CD14-positive monocyte (primary cell): ENCODE data around the gene TRIM56. TPM values are rescaled to one million over a fixed set of nuclear protein-coding genes. Genes with fewer than 3 reads are reported as not detected.

Experiments used
- DNase-seq, 3 donors: peaks; one replicate each; pipeline ENCODE4 v3.0.0-alpha.2; 2011 to 2022
- H2AFZ ChIP-seq: 2 replicates; pipeline ENCODE4 v1.6.0; 2012; ENCODE audit warnings: mild to moderate bottlenecking, low read depth, low read length, inconsistent platforms; ENCODE audit not compliant: insufficient read depth, poor library complexity, severe bottlenecking
- H3K27ac ChIP-seq, 2 donors: 1 replicate in 1 of 2; 2 replicates in 1 of 2; pipeline ENCODE4 v1.5.1; 2012 to 2013; ENCODE audit warnings: low read length in 2 of 2, control low read depth in 1 of 2, inconsistent platforms in 1 of 2, low read depth in 1 of 2, mild to moderate bottlenecking in 1 of 2
- H3K27me3 ChIP-seq, 2 donors: one replicate each; pipeline versions ENCODE4 v1.6.0 to v1.6.1; 2011 to 2013; ENCODE audit warnings: low read length in 2 of 2; ENCODE audit not compliant: control insufficient read depth in 2 of 2, insufficient read depth in 2 of 2
- H3K36me3 ChIP-seq, 2 donors: replicated peaks in 1 of 2; 1 replicate in 1 of 2; 2 replicates in 1 of 2; pipeline versions ENCODE4 v1.5.1 to v1.6.1; 2012 to 2013; ENCODE audit warnings: low read length in 2 of 2, control low read depth in 1 of 2, inconsistent platforms in 1 of 2, mild to moderate bottlenecking in 1 of 2; ENCODE audit not compliant: insufficient read depth in 2 of 2, control insufficient read depth in 1 of 2
- H3K4me1 ChIP-seq, 2 donors: 1 replicate in 1 of 2; 2 replicates in 1 of 2; pipeline versions ENCODE4 v1.5.1 to v1.6.1; 2012 to 2013; ENCODE audit warnings: low read length in 2 of 2, control low read depth in 1 of 2, inconsistent platforms in 1 of 2, mild to moderate bottlenecking in 1 of 2, moderate library complexity in 1 of 2; ENCODE audit not compliant: insufficient read depth in 2 of 2, control insufficient read depth in 1 of 2
- H3K4me2 ChIP-seq: replicated peaks from 2 replicates; pipeline ENCODE3; 2012; ENCODE audit warnings: low read length, moderate library complexity, mild to moderate bottlenecking; ENCODE audit not compliant: poor library complexity, severe bottlenecking; ENCODE audit errors: extremely low read depth
- H3K4me3 ChIP-seq, 3 experiments: fragments of 200-600 bp in 1 of 3; sonication (generic) in 1 of 3; replicated peaks in 1 of 3; 1 replicate in 2 of 3; 2 replicates in 1 of 3; pipeline ENCODE4 v1.5.1; 2011 to 2013; ENCODE audit warnings: low read length in 3 of 3, mild to moderate bottlenecking in 3 of 3, control low read depth in 2 of 3, low read depth in 2 of 3, inconsistent platforms in 1 of 3, moderate library complexity in 1 of 3
- H3K79me2 ChIP-seq: 2 replicates; pipeline ENCODE4 v1.6.0; 2012; ENCODE audit warnings: mild to moderate bottlenecking, control low read depth, inconsistent platforms, low read length, moderate library complexity; ENCODE audit not compliant: insufficient read depth
- H3K9ac ChIP-seq: 2 replicates; pipeline ENCODE4 v1.6.0; 2017; ENCODE audit warnings: low read length, mild to moderate bottlenecking; ENCODE audit not compliant: insufficient read depth, poor library complexity, severe bottlenecking
- H3K9me3 ChIP-seq, 2 donors: replicated peaks in 1 of 2; 1 replicate in 1 of 2; 2 replicates in 1 of 2; pipeline versions ENCODE4 v1.5.1 to v1.6.1; 2012 to 2013; ENCODE audit warnings: low read length in 2 of 2, control low read depth in 1 of 2; ENCODE audit not compliant: control insufficient read depth in 1 of 2, insufficient read depth in 1 of 2
- H4K20me1 ChIP-seq: 2 replicates; pipeline ENCODE4 v1.6.0; 2012; ENCODE audit warnings: mild to moderate bottlenecking, low read length, control low read depth, moderate library complexity; ENCODE audit not compliant: insufficient read depth
- H3K27ac Mint-ChIP-seq, 7 donors: one replicate each; pipeline ENCODE4 v1.8.0; 2020; ENCODE audit warnings: mild to moderate bottlenecking in 7 of 7, mixed read lengths in 7 of 7, moderate library complexity in 6 of 7, inconsistent platforms in 2 of 7
- H3K27me3 Mint-ChIP-seq, 3 donors: one replicate each; pipeline ENCODE4 v1.8.0; 2021 to 2022; ENCODE audit warnings: low read depth in 3 of 3, mild to moderate bottlenecking in 3 of 3, mixed read lengths in 3 of 3, moderate library complexity in 3 of 3, inconsistent platforms in 1 of 3
- H3K36me3 Mint-ChIP-seq, 2 donors: one replicate each; pipeline ENCODE4 v1.8.0; 2020; ENCODE audit warnings: mixed read lengths in 2 of 2, inconsistent platforms in 1 of 2, mild to moderate bottlenecking in 1 of 2
- H3K4me1 Mint-ChIP-seq: one replicate; pipeline ENCODE4 v1.8.0; 2020; ENCODE audit warnings: mild to moderate bottlenecking, mixed read lengths
- H3K4me3 Mint-ChIP-seq, 2 donors: one replicate each; pipeline ENCODE4 v1.8.0; 2020; ENCODE audit warnings: mild to moderate bottlenecking in 2 of 2, mixed read lengths in 2 of 2, moderate library complexity in 1 of 2
- H3K9me3 Mint-ChIP-seq, 7 donors: one replicate each; pipeline ENCODE4 v1.8.0; 2020 to 2022; ENCODE audit warnings: mixed read lengths in 7 of 7, mild to moderate bottlenecking in 6 of 7, moderate library complexity in 6 of 7, inconsistent platforms in 2 of 7
- WGBS: methylation state at CpG from one replicate; pipeline ENCODE4 v1.1.5; 2013; ENCODE audit warnings: missing lambda C conversion rate; ENCODE audit not compliant: insufficient coverage; 5-methylcytosine and 5-hydroxymethylcytosine counted together
- intact Hi-C, 2 donors: fragments of 100-400 bp; cut with micrococcal nuclease; formaldehyde crosslinking; loops; one replicate each; pipeline versions ENCODE4 v1.15.0 to v1.15.1; 2023
- polyA minus RNA-seq: library from RNA; depleted of rRNA, polyadenylated mRNA; stranded (reverse); fragments of >200 nt; gene quantifications from 2 replicates; pipeline ENCODE4 v1.2.3, GENCODE V29; 2012
- polyA plus RNA-seq, 3 donors: library from polyadenylated mRNA; depleted of rRNA in 1 of 3; unstranded in 2 of 3; stranded (reverse) in 1 of 3; fragments of 300-500 nt in 2 of 3; fragments of >200 nt in 1 of 3; fragmentation: Illumina TruSeq in 2 of 3; gene quantifications; 1 replicate in 2 of 3; 2 replicates in 1 of 3; pipeline ENCODE4 v1.2.3, GENCODE V29; 2012 to 2021
- total RNA-seq, 12 experiments: library from RNA in 1 of 12; stranded (reverse) in 1 of 12; fragments of 120-200 nt in 1 of 12; gene quantifications; one replicate each; pipeline ENCODE4 v1.2.4 and lab custom pipeline; 2013 to 2026; ENCODE audit warnings: mixed read lengths in 6 of 12, inconsistent platforms in 1 of 12
- TF ChIP-seq, protein P1 (sequence below): fragments of 200-600 bp; IDR thresholded peaks from one replicate; pipeline ENCODE4 v1.8.0; 2022; ENCODE audit warnings: antibody characterized with exemption, mild to moderate bottlenecking

The TRIM56 gene, protein sequence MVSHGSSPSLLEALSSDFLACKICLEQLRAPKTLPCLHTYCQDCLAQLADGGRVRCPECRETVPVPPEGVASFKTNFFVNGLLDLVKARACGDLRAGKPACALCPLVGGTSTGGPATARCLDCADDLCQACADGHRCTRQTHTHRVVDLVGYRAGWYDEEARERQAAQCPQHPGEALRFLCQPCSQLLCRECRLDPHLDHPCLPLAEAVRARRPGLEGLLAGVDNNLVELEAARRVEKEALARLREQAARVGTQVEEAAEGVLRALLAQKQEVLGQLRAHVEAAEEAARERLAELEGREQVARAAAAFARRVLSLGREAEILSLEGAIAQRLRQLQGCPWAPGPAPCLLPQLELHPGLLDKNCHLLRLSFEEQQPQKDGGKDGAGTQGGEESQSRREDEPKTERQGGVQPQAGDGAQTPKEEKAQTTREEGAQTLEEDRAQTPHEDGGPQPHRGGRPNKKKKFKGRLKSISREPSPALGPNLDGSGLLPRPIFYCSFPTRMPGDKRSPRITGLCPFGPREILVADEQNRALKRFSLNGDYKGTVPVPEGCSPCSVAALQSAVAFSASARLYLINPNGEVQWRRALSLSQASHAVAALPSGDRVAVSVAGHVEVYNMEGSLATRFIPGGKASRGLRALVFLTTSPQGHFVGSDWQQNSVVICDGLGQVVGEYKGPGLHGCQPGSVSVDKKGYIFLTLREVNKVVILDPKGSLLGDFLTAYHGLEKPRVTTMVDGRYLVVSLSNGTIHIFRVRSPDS
- 13.2 TPM for total RNA-seq (2013)
- polyA plus RNA-seq, result 1 to 10 TPM in 2 of 3 donors, under 1 TPM in 1; 0.66 to 9.4 (median 1.2) TPM
- 13.2 and 31.7 TPM in 2 replicates for polyA minus RNA-seq
- total RNA-seq (lab: John Stamatoyannopoulos, UW), result 38.8 to 99.6 (median 56.9) reads per million in 11 experiments

DNA sequence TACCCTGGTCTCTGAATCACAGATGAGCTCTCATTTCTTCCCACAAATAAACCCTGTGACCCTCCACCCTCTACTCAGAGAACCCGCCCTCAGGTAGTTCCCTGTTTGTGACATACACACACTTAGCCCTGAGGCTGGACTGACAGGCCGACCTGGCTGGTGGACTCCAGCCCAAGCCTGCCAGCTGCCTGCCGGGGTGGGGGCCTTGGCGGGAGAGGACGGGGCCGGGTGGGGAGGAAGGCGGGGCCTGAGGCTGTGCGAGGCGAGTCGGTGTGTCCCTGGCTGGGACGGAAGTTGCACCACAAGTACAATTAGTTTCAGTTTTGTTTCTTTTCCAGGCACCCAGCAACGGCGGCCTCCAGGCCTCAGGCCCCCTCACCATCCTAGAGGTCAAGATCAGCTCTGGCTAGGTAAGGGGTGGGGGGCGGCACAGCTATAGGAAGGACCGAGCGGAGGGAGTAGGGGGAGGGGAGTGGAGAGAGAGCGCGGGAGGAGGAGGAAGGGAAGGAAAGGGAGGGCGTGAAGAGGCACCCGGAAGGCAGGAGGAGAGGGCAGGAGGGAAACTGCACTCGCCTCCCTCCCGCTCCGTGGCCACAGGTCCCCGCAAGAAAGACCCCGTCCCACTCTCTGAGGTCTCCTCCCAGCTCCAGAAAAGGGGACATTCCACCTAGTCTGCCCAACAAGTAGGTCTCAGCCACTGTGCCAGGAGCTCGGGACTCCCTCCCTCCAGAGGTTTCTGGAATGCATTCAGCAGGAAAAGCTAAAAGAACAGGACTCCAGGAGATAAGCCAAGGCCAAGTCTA is at the start of gene TRIM56:
Gene TRIM56 (plus strand): TSS at position 320 of the 803 bp plus-strand sequence. CDS start 1,832 bp downstream, outside the sequence.
- H3K9ac ChIP-seq, result peak within 1 kb of the TSS; percentile 97
- H3K27ac Mint-ChIP-seq, result peak within 1 kb of the TSS; percentile 95 to 99 (median 98)
- peaks cover 13 to 21% of the 10 kb centered on the region in 2 donors for H3K4me1 ChIP-seq
- 0% methylated on average over 7 of the region's 26 CpGs for WGBS
- peaks cover 27 to 32% of the 10 kb centered on the region in 2 donors for H3K36me3 Mint-ChIP-seq
- no peaks in the 10 kb centered on the region for H3K9me3 ChIP-seq
- peak within 1 kb of the TSS; percentile 80 to 98 (median 91) for H3K4me3 ChIP-seq
- no peaks in the 10 kb centered on the region for H3K27me3 ChIP-seq
- H3K27ac ChIP-seq, result peak within 1 kb of the TSS; percentile 82 to 98
- peaks cover 0 to 4% (median 2%) of the 10 kb centered on the region in 7 donors for H3K9me3 Mint-ChIP-seq
- peaks cover 49% of the 10 kb centered on the region for H3K79me2 ChIP-seq
- intact Hi-C loops, result loop anchor here in 1 of 2 donors (10.0 kb wide), 1 partner anchor 169 kb away; no protein-coding TSS in a partner anchor
- peak; percentile 76 to 83 (median 77) for DNase-seq
- peak within 1 kb of the TSS; percentile 84 for H3K4me2 ChIP-seq
- peaks cover 0 to 1% (median 0%) of the 10 kb centered on the region in 3 donors for H3K27me3 Mint-ChIP-seq
- peaks cover 39% of the 10 kb centered on the region for H4K20me1 ChIP-seq
- H2AFZ ChIP-seq, result peak within 1 kb of the TSS; percentile 86
- H3K4me1 Mint-ChIP-seq, result peaks cover 27% of the 10 kb centered on the region
- peak within 1 kb of the TSS; percentile 92 to 94 for H3K4me3 Mint-ChIP-seq
- TF ChIP-seq, protein P1, sequence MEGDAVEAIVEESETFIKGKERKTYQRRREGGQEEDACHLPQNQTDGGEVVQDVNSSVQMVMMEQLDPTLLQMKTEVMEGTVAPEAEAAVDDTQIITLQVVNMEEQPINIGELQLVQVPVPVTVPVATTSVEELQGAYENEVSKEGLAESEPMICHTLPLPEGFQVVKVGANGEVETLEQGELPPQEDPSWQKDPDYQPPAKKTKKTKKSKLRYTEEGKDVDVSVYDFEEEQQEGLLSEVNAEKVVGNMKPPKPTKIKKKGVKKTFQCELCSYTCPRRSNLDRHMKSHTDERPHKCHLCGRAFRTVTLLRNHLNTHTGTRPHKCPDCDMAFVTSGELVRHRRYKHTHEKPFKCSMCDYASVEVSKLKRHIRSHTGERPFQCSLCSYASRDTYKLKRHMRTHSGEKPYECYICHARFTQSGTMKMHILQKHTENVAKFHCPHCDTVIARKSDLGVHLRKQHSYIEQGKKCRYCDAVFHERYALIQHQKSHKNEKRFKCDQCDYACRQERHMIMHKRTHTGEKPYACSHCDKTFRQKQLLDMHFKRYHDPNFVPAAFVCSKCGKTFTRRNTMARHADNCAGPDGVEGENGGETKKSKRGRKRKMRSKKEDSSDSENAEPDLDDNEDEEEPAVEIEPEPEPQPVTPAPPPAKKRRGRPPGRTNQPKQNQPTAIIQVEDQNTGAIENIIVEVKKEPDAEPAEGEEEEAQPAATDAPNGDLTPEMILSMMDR, result no peak
- H3K36me3 ChIP-seq, result peaks cover 24 to 38% of the 10 kb centered on the region in 2 donors
